Liver (tissue), 9 donors: ENCODE measurements around the gene THBD. TPM values are rescaled to one million over a fixed set of nuclear protein-coding genes. Genes with fewer than 3 reads are reported as not detected.

Experiments
- DNase-seq: peaks from one replicate; pipeline ENCODE4 v3.0.0-alpha.2; 2017; ENCODE audit warnings: low spot score
- H3K27ac ChIP-seq, 2 donors: one replicate each; pipeline ENCODE4 v1.7.0; 2013; ENCODE audit warnings: inconsistent platforms in 2 of 2, low read length in 2 of 2, control low read depth in 1 of 2, low read depth in 1 of 2, mild to moderate bottlenecking in 1 of 2
- H3K27me3 ChIP-seq, 4 donors: one replicate each; pipeline versions ENCODE4 v1.6.1 to v1.7.0; 2013; ENCODE audit warnings: low read length in 3 of 4, inconsistent platforms in 1 of 4, mild to moderate bottlenecking in 1 of 4, moderate library complexity in 1 of 4; ENCODE audit not compliant: control insufficient read depth in 4 of 4, insufficient read depth in 4 of 4
- H3K36me3 ChIP-seq, 4 donors: one replicate each; pipeline versions ENCODE4 v1.6.1 to v1.7.0; 2013; ENCODE audit warnings: low read length in 3 of 4, mild to moderate bottlenecking in 3 of 4, low read depth in 1 of 4, moderate library complexity in 1 of 4; ENCODE audit not compliant: control insufficient read depth in 4 of 4, insufficient read depth in 3 of 4
- H3K4me1 ChIP-seq, 4 donors: one replicate each; pipeline versions ENCODE4 v1.6.1 to v1.7.0; 2013; ENCODE audit warnings: low read length in 3 of 4, mild to moderate bottlenecking in 3 of 4, moderate library complexity in 1 of 4; ENCODE audit not compliant: control insufficient read depth in 4 of 4, insufficient read depth in 4 of 4
- H3K4me3 ChIP-seq, 3 donors: one replicate each; pipeline versions ENCODE4 v1.6.1 to v1.7.0; 2013; ENCODE audit warnings: low read length in 3 of 3, control low read depth in 1 of 3, low read depth in 1 of 3, mild to moderate bottlenecking in 1 of 3
- H3K9ac ChIP-seq, 2 donors: one replicate each; pipeline ENCODE4 v1.7.0; 2013; ENCODE audit warnings: low read length in 2 of 2, mild to moderate bottlenecking in 2 of 2, moderate library complexity in 2 of 2, control low read depth in 1 of 2, low read depth in 1 of 2
- H3K9me3 ChIP-seq, 4 donors: one replicate each; pipeline versions ENCODE4 v1.6.1 to v1.7.0; 2013; ENCODE audit warnings: low read length in 3 of 4; ENCODE audit not compliant: control insufficient read depth in 4 of 4
- ATF3 ChIP-seq: IDR thresholded peaks from 2 replicates; pipeline ENCODE4 v1.6.1; 2016; ENCODE audit warnings: antibody characterized with exemption
- CTCF ChIP-seq: fragments of 150-350 bp; IDR thresholded peaks from 2 replicates; pipeline ENCODE4 v1.5.1; 2017; ENCODE audit warnings: improper control_type of control experiment, low read depth, low read length; ENCODE audit not compliant: missing input control
- EGR1 ChIP-seq, 2 donors: IDR thresholded peaks; 2 replicates each; pipeline ENCODE4 v1.6.1; 2016 to 2018; ENCODE audit warnings: antibody characterized with exemption in 2 of 2, low read depth in 2 of 2
- FOXA1 ChIP-seq: IDR thresholded peaks from 2 replicates; pipeline ENCODE4 v1.6.1; 2016; ENCODE audit warnings: antibody characterized with exemption
- FOXA2 ChIP-seq: IDR thresholded peaks from 2 replicates; pipeline ENCODE4 v1.6.1; 2016; ENCODE audit warnings: antibody characterized with exemption
- GABPA ChIP-seq, 2 donors: IDR thresholded peaks in 1 of 2; conservative IDR thresholded peaks in 1 of 2; 2 replicates each; pipeline ENCODE4 v1.6.1; 2016; ENCODE audit warnings: antibody characterized with exemption in 2 of 2, mild to moderate bottlenecking in 1 of 2, moderate library complexity in 1 of 2
- HNF4A ChIP-seq, 2 donors: conservative IDR thresholded peaks; 2 replicates each; pipeline ENCODE4 v1.6.1; 2016; ENCODE audit warnings: antibody characterized with exemption in 2 of 2, mild to moderate bottlenecking in 2 of 2
- HNF4G ChIP-seq: IDR thresholded peaks from 2 replicates; pipeline ENCODE4 v1.6.1; 2016; ENCODE audit warnings: antibody characterized with exemption
- JUND ChIP-seq, 2 donors: IDR thresholded peaks; 2 replicates each; pipeline ENCODE4 v1.6.1; 2016; ENCODE audit warnings: antibody characterized with exemption in 2 of 2
- MAX ChIP-seq: IDR thresholded peaks from 2 replicates; pipeline ENCODE4 v1.6.1; 2016; ENCODE audit warnings: antibody characterized with exemption
- NR2F2 ChIP-seq: IDR thresholded peaks from 2 replicates; pipeline ENCODE4 v1.6.1; 2016; ENCODE audit warnings: antibody characterized with exemption
- REST ChIP-seq: IDR thresholded peaks from 2 replicates; pipeline ENCODE4 v1.6.1; 2016; ENCODE audit warnings: antibody characterized with exemption, mild to moderate bottlenecking
- RXRA ChIP-seq, 2 donors: IDR thresholded peaks; 2 replicates each; pipeline ENCODE4 v1.6.1; 2017 to 2018; ENCODE audit warnings: antibody characterized with exemption in 2 of 2, mild to moderate bottlenecking in 1 of 2
- SP1 ChIP-seq: IDR thresholded peaks from 2 replicates; pipeline ENCODE4 v1.6.1; 2018; ENCODE audit warnings: antibody characterized with exemption, mild to moderate bottlenecking
- YY1 ChIP-seq: IDR thresholded peaks from 2 replicates; pipeline ENCODE4 v1.6.1; 2016; ENCODE audit warnings: antibody characterized with exemption, mild to moderate bottlenecking
- ZBTB33 ChIP-seq: IDR thresholded peaks from 2 replicates; pipeline ENCODE4 v1.6.1; 2016; ENCODE audit warnings: antibody characterized with exemption
- WGBS: extraction: QIAGEN DNeasy Blood & Tissue Kit; methylation state at CpG from one replicate; pipeline ENCODE4 v1.1.7; 2013; 5-methylcytosine and 5-hydroxymethylcytosine counted together
- polyA plus RNA-seq, 2 donors: library from polyadenylated mRNA; stranded (reverse) in 1 of 2; unstranded in 1 of 2; fragments of 200-250 nt in 1 of 2; fragments of >200 nt in 1 of 2; fragmentation: Nextera tagmentation in 1 of 2; extraction: Ambion mirVana in 1 of 2; gene quantifications; one replicate each; pipeline versions ENCODE4 v1.2.1 to v1.2.3, GENCODE V29; 2013 to 2015
- total RNA-seq, 2 donors: library from RNA; depleted of rRNA; stranded (reverse); fragments of >200 nt; gene quantifications; one replicate each; pipeline ENCODE4 v1.2.3, GENCODE V29; 2014
- donor health status: healthy.
- donor health status: healthy.
- donor health status: healthy.
- donor health status: healthy.
- donor health status: healthy.

THBD gene
- total and polyA plus RNA-seq, 4 donors: 1.4 to 6.6 (median 3.1) TPM

- no peaks in the 10 kb centered on the region for H3K36me3 ChIP-seq
- WGBS: 82% methylated on average over 6 of the region's 6 CpGs
- H3K9me3 ChIP-seq: no peaks in the 10 kb centered on the region
- no peak overlapping the region for H3K27ac ChIP-seq
- H3K4me1 ChIP-seq: no peaks in the 10 kb centered on the region
- no peak for TF ChIP-seq NR2F2
- TF ChIP-seq JUND (IDR thresholded peaks at IDR 0.05): no peak
- no peak for TF ChIP-seq SP1
- no peak for TF ChIP-seq FOXA2
- no peak for TF ChIP-seq HNF4A (conservative IDR thresholded peaks at IDR 0.05)
- no peak for TF ChIP-seq CTCF
- TF ChIP-seq EGR1 (IDR thresholded peaks at IDR 0.05; ENCODE audit: low read depth in 2 of 2): no peak
- TF ChIP-seq REST: no peak
- TF ChIP-seq GABPA (IDR thresholded peaks at IDR 0.05 in 1 of 2, conservative IDR thresholded peaks at IDR 0.05 in 1 of 2): no peak
- TF ChIP-seq ATF3: no peak
- TF ChIP-seq MAX: no peak
- no peak for TF ChIP-seq HNF4G
- TF ChIP-seq RXRA (IDR thresholded peaks at IDR 0.05): no peak
- no peak for TF ChIP-seq ZBTB33
- no peak for TF ChIP-seq YY1
- DNase-seq: no peak
- no peak overlapping the region for H3K9ac ChIP-seq
- H3K4me3 ChIP-seq: no peak overlapping the region
- H3K27me3 ChIP-seq: no peaks in the 10 kb centered on the region
These were observed 47.2 kb downstream of the THBD start for GRCh38 chr20:23002276-23002675.

- 66% methylated on average over 6 of the region's 6 CpGs for WGBS
- Histone ChIP-seq H3K27ac (no peak overlapping the region), H3K9me3 (no peaks in the 10 kb centered on the region), H3K4me3 (no peak overlapping the region), H3K36me3 (no peaks in the 10 kb centered on the region), H3K9ac (no peak overlapping the region), H3K27me3 (no peaks in the 10 kb centered on the region), H3K4me1 (no peaks in the 10 kb centered on the region)
- no peak for TF ChIP-seq CTCF
- TF ChIP-seq FOXA1: no peak
- no peak for TF ChIP-seq ZBTB33
- TF ChIP-seq NR2F2: no peak
- TF ChIP-seq RXRA (IDR thresholded peaks at IDR 0.05): no peak
- TF ChIP-seq HNF4G: no peak
- DNase-seq: no peak
These were observed 49.1 kb downstream of the THBD start for GRCh38 chr20:23000232-23000947.
